GM20431 (cell line): Measurements from ENCODE around the gene CCT5.
"Not testable (repeated sequence)": the region's sequence is repeated elsewhere in the genome, so short reads cannot be mapped to it uniquely, and the experiment has no call there.

ENCODE experiments used
- in situ Hi-C: fragments of 300-500 bp; cut with MseI, MboI; formaldehyde crosslinking; loops from one replicate; pipeline ENCODE4 v1.15.0; 2020; ENCODE audit warnings: low sequenced_read_pairs; ENCODE audit not compliant: unreplicated experiment

CCT5 gene

DNA sequence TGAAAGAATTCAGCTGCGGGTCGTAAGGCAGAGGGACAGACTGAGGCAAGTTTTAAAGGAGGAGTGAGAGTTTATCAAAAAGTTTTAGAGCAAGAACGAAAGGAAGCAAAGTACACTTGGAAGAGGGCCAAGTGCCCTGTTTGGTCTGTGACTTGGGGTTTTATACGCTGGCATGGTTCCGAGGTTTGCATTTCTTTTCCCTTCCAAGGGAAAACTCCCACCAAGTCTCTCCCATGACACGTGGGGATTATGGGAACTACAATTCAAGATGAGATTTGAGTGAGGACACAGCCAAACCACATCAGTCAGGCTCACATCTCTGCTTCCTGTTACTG lies 22.8 kb downstream of the CCT5 start:
- in situ Hi-C loops, result not testable (repeated sequence)

DNA sequence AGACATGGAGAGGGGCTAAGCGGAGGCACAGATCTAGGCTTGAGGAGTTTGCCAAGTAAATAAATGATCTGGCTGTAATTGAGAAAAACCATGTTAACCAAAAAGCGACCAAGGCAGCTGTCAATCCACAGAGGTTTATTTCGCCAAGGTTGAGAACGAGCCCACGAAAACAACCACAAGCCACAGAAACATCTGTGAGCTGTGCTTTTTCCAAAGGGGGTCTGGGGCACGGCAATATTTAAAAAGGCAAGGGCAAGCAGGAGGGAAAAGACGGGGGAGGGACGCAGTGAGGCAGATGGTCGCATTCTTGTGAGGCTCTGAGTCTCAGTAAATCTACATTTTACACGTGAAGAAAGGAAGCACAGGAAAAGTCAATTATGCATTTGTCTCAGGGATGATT lies 25.4 kb downstream of the CCT5 start:
- in situ Hi-C loops, result loop anchor here (25.0 kb wide), 1 partner anchor 137 kb away; no protein-coding TSS in a partner anchor

DNA sequence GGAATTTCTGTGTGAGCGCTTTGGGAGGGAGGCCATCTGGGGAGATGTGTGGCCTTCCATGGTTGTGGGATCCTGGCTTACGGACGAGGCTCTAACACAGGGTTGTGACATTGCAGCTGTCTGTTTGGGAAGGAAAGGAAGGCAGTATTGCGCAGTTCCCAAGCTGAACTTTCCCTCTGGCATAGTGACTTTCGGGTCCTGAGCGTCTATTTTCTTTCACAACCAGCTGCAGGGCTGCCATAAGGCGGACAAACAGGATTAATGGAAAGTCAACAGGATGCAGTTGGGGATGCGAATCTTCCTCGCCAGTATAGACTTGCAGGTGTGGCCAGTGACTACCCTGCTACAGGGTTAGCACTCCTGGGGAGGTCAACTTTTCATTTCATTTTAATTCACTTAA lies 25.9 kb downstream of the CCT5 start:
- in situ Hi-C loops, result loop anchor here (25.0 kb wide), 1 partner anchor 136 kb away; no protein-coding TSS in a partner anchor

DNA sequence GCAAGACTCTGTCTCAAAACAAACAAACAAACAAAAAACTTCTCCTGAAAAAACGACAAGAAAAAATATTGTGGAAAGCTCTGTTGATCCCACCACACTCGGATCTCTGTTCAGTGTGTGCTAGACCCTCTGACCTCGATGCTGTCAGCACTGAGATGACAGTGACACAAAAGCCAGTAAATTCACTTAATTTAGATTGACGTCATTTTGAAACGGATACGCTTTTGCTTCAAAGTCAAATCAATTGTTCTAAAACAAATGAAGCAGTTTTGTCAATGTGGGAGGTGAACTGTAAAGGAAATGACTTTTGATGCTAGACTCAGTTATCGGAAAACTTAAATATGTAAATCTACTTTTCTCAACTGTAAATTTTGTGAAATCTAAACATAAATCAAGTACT lies 26.6 kb downstream of the CCT5 start:
- in situ Hi-C loops, result loop anchor here (25.0 kb wide), 1 partner anchor 136 kb away; no protein-coding TSS in a partner anchor

DNA sequence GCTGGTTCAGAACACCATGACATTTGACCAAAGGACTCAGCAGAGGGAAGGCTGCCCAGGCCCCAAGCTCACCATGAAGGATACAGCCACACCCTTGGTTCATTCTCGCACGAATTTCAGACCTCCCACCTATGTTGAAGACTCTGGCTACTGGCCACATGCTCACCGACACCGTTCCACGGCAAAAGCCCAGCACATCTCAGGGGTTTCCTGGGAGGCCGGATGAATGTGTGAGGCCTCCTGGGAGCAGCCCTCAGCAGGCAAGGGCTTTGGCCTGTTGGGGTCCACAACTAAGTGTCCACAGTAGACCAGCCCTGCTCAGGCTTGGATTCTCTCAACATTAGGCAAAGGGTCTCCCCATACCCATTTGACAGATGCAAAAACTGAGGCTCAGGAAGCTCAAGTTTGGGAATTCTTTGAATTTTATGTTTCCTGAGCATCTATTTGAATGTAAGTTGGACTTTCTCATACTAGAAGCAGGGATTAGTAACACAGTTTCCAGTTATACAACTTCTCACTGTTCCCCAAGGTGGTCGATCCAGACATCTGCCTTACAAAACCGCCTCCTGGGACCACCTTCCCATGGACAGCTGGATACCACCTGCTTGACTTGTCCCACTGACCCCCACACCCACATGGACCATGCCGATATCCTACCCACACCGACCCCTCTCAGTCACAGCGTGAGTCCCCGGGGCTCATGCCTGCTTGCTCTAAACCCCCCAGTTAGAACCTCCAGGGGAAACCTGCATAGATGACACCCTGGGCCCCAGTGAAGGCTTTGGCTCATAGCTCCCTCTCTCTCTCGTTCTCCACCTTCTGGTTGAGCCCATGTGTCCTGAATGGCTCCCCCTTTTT lies 27.9 kb downstream of the CCT5 start:
- in situ Hi-C loops, result loop anchor here (25.0 kb wide), 1 partner anchor 134 kb away; no protein-coding TSS in a partner anchor

DNA sequence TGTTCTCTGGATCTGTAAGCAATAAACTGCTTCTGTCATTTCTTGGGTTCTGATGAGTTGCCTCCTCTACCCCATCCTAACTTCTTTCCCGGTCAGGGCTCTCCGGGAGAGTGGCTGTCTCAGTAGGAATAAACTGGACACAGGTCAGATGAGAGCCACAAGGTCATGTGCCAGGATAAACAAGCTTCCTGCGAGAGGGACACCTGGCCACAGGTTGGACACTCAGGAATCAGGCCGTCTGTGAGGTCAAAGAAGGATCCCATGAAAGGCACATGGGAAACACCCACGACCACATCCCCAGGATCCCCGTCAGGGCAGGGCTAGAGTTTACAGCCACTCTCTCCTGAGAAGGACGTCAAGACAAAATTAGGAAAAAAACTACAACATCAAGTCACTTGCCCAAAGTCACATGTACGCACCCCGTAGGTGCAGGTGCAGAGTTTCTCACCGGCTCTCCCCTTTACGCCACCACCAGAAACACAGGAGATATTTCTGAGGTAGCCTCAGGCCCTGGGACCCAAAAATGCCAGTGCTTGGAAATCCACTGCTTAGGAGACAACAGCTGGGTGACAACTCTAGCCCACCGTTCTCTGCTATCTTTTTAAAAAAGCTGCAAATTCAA lies 28.7 kb downstream of the CCT5 start:
- in situ Hi-C loops, result loop anchor here (25.0 kb wide), 1 partner anchor 134 kb away; no protein-coding TSS in a partner anchor

DNA sequence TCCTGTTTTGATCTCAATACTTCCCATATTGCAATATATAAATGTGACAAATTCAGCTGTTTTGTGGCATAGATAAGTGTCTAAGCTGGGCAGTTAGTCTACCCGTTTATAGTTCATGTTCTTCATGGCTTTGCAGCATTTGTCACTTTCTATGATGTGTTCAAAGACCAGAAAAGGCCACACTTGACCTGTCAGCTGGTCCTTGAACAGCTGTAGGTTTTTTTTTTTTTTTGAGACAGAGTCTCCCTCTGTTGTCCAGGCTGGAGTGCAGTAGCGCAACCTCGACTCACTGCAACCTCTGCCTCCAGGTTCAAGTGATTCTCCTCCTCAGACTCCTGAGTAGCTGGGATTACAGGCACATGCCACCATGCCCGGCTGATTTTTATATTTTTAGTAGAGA lies 29.2 kb downstream of the CCT5 start:
- in situ Hi-C loops, result loop anchor here (25.0 kb wide), 1 partner anchor 133 kb away; no protein-coding TSS in a partner anchor

DNA sequence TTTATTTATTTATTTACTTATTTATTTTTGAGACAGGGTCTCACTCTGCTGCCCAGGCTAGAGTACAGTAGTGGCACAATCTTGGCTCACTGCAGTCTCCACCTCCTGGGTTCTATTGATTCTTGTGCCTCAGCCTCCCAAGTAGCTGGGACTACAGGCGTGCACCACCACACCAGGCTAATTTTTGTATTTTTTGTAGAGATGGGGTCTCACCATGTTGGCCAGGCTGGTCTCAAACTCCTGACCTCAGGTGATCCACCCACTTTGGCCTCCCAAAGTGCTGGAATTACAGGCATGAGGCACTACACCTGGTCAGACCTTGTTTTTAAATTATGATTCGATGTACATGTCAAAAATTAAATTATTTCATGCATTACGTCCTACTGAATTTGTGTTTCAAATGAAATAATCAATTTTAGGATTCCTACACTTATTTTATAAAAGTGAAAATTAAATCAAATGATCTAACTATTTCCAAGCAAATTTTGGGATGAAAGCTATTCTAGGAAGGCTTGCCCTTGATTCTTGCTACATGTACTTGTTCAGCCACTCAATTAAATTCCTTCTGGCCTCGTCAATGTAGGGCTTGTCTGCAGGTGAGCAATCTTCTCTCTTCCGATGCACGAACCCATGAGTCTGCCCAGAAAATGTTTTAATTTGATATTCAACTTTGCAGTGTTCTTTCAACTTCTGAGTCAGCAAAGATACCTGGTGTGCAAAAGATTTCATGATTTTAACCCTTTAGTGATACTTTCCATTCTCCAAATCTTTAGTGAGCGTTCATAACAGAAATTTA lies 30.0 kb downstream of the CCT5 start:
- in situ Hi-C loops, result loop anchor here (25.0 kb wide), 1 partner anchor 132 kb away; no protein-coding TSS in a partner anchor

DNA sequence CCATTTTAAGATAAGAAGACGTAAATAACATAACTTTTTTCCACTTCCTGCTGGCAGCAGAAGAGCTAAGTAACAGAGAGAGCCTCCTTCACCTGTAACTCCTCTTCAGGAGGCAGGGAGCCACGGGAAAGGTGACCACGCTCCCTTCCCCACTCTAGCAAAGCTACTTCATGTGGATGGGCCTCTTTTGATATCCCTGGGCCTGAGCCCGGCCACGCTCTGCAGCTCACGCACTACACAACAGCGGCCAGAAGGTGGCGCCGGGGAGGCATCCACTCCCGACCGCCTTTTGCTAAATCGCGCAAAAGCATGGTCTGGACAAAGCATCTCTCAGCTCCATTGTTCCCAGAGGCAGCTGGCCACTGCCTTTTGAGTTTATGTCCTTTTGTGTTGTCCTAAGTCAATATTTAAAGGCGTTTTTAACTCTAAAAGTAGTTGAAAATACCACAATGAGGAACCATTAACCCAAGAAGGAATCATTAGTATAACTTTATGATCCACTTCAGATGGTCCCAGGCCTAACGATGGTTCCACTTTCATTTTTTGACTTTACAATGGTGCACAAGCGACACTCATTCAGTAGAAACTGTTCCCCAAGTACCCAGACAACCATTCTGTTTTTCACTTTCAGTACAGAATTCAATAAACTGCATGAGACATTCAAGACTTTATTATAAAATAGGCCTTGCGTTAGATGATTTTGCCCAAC lies 34.0 kb downstream of the CCT5 start:
- in situ Hi-C loops, result loop anchor here (25.0 kb wide), 1 partner anchor 128 kb away; no protein-coding TSS in a partner anchor

DNA sequence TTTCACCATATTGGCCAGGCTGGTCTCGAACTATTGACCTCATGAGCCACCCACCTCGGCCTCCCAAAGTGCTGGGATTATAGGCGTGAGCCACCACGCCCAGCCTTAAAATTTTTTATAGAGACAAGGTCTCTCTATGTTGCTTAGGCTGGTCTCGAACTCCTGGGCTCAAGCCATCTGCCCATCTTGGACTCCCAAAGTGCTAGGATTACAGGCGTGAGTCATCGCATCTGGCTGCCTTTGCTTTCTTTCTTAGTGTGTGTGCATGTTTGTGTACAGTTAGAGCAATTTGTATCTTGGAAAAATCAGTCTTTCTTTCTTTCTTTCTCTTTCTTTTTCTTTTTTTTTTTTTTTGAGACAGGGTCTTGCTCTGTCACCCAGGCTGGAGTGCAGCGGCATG lies 35.3 kb downstream of the CCT5 start:
- in situ Hi-C loops, result loop anchor here (25.0 kb wide), 1 partner anchor 127 kb away; no protein-coding TSS in a partner anchor

DNA sequence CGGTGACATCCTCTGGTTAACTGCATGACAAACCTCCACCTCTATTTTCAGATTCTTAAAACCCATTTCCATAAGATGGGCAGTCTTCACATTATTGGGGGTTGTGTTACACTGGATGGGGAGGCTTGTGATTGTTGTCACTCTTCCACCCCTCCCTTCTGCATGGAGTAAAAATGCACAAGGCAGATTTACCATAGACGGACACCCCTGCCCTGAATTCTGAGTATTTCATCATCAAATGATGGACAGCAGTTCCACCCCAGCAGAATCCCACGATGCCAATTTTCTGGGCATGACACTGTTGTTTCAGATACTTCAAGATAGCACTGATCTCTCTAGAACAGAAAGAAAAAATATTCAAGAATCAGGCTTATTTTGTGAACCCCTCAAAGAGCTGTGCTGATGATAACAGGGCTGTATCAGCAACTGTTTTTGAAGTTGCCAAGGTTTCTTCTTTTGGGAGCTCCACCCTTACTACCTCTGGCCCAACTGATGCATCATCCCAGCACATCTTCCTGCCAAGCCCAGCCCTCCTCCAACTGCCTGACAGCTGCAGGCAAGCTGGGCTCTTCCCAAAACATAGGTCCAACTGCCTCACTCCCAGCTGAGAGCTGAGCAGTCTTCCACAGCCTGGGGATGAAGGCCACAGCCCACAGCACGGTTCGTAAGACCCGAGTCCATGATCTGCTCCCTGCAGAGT lies 36.2 kb downstream of the CCT5 start:
- in situ Hi-C loops, result loop anchor here (25.0 kb wide), 1 partner anchor 126 kb away; no protein-coding TSS in a partner anchor

DNA sequence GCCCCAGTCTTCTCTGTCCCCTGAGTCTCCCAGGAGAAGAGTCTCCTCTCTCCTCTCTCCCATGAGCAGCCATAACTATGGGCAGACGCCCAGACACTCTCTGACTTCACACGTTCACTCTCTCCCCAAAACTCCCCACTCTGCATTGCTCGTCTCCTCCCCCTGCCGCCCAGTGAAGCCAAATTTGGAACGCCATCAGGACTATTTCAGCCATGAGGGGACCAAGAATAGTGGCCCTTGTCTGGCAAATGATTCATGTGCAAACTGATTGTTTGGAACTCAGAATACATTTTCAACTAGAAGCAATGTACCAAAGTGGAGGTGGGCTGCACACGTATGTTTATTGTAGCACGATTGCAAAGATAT lies 36.8 kb downstream of the CCT5 start:
- in situ Hi-C loops, result loop anchor here (25.0 kb wide), 1 partner anchor 125 kb away; no protein-coding TSS in a partner anchor

DNA sequence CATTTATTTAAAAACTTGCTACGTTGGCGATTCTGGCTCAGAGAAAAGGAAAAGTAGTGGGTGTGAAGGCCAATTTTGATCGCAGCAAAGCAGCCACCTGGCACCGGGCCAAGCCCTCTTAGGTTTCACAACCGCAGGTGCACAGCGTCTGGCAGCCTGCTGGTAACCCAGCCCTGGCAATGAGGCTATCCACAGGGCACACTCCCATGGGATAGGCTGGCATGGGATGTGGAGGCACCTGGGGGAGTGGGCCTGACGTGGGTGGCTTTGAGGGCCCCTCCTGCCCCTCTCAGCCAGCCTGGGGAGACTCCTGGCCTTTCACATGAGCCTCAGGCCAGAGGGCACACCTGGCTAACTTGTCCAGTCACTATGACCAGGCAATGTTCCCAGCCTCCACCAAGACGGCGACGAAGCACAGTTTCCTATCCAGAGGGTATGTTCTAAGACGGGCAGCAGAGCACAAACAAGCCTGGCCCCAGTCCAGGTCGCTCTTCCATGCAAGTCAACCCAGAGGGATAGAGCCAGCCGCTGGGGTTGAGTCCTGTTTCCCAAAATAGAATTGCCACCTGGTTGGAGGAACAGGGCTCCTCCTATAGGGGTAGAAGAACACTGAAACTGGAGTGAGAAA lies 38.6 kb downstream of the CCT5 start:
- in situ Hi-C loops, result loop anchor here (25.0 kb wide), 1 partner anchor 124 kb away; no protein-coding TSS in a partner anchor

DNA sequence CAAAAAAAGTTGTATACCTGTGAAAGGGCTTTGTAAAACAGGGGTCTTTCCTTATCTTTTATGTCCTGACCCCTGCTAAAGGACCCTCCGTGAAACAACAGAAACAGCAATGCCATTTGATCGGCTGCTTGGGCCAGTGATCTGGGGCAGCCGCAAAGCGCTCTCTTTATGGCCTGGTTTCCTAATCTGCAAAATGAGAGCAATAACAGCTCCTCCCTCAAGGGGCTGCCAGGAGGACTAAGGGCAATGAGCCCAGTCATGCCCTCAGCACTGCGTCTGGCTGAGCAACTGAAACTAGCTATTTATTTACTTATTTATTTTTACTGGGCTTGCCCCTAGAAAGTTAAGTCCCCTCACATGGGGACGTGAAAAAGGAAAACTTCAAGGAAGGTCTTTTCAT lies 39.3 kb downstream of the CCT5 start:
- in situ Hi-C loops, result loop anchor here (25.0 kb wide), 1 partner anchor 123 kb away; no protein-coding TSS in a partner anchor

DNA sequence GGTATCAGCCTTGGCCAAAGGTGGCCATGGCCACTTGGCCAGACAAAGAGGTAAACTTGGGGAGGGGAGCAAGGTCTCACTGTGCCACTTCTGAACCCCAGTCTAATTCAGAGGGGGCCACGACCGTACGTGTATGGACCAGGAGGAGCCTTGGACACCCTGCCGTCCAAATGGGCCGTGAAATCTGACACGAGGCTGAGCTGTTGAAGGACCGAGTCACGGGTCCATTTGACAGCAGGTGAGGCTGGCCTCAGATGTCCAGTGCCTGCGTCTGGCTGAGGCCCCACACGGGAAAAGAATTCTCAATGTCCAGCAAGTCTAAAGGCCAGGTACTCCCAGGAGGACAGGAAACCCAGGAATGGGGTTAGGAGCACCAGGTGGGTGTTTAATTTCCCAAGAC lies 39.9 kb downstream of the CCT5 start:
- in situ Hi-C loops, result loop anchor here (25.0 kb wide), 1 partner anchor 122 kb away; no protein-coding TSS in a partner anchor

DNA sequence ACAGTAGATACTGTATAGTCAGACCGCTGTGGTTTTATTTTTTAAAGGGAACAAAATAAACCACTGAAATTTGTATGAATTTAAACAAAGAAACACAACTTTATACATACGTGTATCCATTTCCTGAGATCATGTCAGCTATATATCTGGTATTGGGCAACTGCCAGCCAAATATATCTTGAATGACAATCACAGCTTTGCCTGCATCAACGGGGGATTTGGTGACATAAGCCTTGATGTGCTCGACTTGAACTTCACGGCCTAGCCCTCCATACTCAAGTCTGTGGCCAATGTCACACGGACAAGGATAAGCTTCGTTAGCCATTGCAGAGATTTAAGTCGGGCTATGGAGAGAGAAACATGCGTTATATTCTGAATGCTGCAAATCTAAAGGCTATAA lies 40.4 kb downstream of the CCT5 start:
- in situ Hi-C loops, result loop anchor here (25.0 kb wide), 1 partner anchor 122 kb away; no protein-coding TSS in a partner anchor

DNA sequence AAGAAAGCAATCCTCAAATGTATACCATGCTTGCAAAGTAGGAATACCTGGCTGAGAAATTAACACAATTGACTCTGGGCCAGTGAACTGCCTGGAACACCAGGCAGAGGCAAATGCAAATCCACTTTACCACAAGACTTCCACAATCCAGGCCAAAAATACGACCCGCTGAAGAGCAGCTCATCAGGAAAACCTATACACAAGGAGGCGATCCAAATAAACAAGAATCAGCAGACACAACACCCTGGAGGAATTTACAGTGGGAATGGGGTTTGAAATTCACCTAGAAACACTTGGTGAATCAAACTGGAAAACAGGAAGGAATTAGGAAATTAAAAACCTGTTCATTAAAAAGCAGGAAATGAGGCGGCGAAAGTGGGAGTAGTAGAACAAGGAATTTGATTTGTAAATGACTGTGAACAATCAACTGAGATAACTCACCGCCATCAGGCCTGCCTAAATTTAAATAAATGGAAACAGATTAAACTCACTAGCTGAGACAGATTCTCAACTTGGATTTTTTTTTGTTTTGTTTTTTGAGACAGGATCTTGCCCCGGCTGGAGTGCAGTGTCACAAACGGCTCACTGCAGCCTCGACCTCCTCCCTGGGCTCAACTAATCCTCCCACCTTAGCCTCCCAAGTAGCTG lies 41.7 kb downstream of the CCT5 start:
- in situ Hi-C loops, result loop anchor here (25.0 kb wide), 1 partner anchor 120 kb away; no protein-coding TSS in a partner anchor
